ENCODE data around the gene CFAP61. TPM values are rescaled to one million over a fixed set of nuclear protein-coding genes. Genes with fewer than 3 reads are reported as not detected.
A peak's percentile ranks its signal among the peaks of the same experiment; 100 is the strongest.

Gene CFAP61
- total RNA-seq, 1 donor from 2014 or later: 0.26 TPM

- DNase-seq (ENCODE audit: low read depth) (no peak), FAIRE-seq (no peak)
- no peak for TF ChIP-seq CTCF (IDR thresholded peaks at IDR 0.05; ENCODE audit: insufficient read depth, low read length, severe bottlenecking)
- Histone ChIP-seq H3K4me3 (ENCODE audit: low read depth, low read length) (no peak overlapping the region), H3K36me3 (ENCODE audit: control insufficient read depth, insufficient read depth, low read length) (no peaks in the 10 kb centered on the region), H3K27me3 (ENCODE audit: control insufficient read depth, insufficient read depth, low read length) (no peaks in the 10 kb centered on the region)
Measured at GRCh38 chr20:20219016-20219415, 166.7 kb downstream of the CFAP61 start.

GRCh38 chr20:20220134-20220533 is 167.8 kb downstream of the CFAP61 start:
- Histone ChIP-seq H3K27me3 (ENCODE audit: control insufficient read depth, insufficient read depth, low read length) (no peaks in the 10 kb centered on the region), H3K36me3 (ENCODE audit: control insufficient read depth, insufficient read depth, low read length) (no peaks in the 10 kb centered on the region), H3K4me3 (ENCODE audit: low read depth, low read length) (no peak overlapping the region)
- FAIRE-seq (peak; percentile 23), DNase-seq (ENCODE audit: low read depth) (no peak)
- TF ChIP-seq CTCF (IDR thresholded peaks at IDR 0.05; ENCODE audit: insufficient read depth, low read length, severe bottlenecking): no peak

DNA sequence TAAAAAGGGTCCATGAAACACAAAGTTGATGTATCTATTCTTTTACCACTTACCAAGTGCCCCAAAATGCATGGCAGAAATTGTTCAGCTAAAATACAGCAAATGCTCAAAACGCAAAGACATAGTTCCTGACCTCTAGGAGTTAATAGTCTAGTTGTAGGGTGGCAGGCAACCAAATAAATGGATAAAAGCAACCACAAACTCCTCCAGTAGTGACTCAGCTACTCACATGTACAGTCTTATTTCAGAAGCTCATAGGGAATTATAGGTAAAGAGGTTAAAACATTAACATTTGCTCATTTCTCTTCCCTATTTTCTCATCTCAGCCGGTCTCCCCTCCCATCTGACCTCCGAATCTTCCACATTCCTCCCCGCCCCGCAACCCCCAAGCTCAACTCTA is 171.6 kb downstream of the CFAP61 start:
- TF ChIP-seq CTCF (IDR thresholded peaks at IDR 0.05; ENCODE audit: insufficient read depth, low read length, severe bottlenecking): no peak
- Histone ChIP-seq H3K36me3 (ENCODE audit: control insufficient read depth, insufficient read depth, low read length) (no peaks in the 10 kb centered on the region), H3K4me3 (ENCODE audit: low read depth, low read length) (no peak overlapping the region), H3K27me3 (ENCODE audit: control insufficient read depth, insufficient read depth, low read length) (no peaks in the 10 kb centered on the region)
- DNase-seq (ENCODE audit: low read depth) (no peak), FAIRE-seq (no peak)

DNA sequence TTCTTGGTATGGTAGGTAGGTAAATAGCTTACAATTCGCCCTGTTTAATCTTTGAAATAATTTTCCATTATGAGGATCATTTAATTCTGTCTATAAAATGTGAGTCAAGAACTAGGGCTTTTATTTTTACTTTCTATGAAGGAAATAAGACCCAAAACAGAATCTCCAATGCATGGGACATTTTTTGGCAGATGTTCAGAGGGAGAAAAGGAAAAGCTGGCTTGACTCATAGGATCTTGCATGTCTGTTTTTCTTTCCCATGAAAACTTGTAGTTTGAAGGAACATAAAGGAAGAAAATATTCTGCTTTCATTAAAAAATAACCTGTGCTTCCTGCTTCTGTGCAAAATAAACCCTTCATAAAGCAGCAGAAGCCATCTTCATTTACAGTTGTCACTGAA is 172.5 kb downstream of the CFAP61 start:
- FAIRE-seq (no peak), DNase-seq (ENCODE audit: low read depth) (no peak)
- Histone ChIP-seq H3K27me3 (ENCODE audit: control insufficient read depth, insufficient read depth, low read length) (no peaks in the 10 kb centered on the region), H3K4me3 (ENCODE audit: low read depth, low read length) (no peak overlapping the region), H3K36me3 (ENCODE audit: control insufficient read depth, insufficient read depth, low read length) (no peaks in the 10 kb centered on the region)
- TF ChIP-seq CTCF (IDR thresholded peaks at IDR 0.05; ENCODE audit: insufficient read depth, low read length, severe bottlenecking): no peak

- no peak for TF ChIP-seq CTCF (IDR thresholded peaks at IDR 0.05; ENCODE audit: insufficient read depth, low read length, severe bottlenecking)
- Histone ChIP-seq H3K36me3 (ENCODE audit: control insufficient read depth, insufficient read depth, low read length) (no peaks in the 10 kb centered on the region), H3K27me3 (ENCODE audit: control insufficient read depth, insufficient read depth, low read length) (no peaks in the 10 kb centered on the region), H3K4me3 (ENCODE audit: low read depth, low read length) (no peak overlapping the region)
- DNase-seq (ENCODE audit: low read depth) (no peak), FAIRE-seq (no peak)
Measured at GRCh38 chr20:20225325-20226043, 173.2 kb downstream of the CFAP61 start.

DNA sequence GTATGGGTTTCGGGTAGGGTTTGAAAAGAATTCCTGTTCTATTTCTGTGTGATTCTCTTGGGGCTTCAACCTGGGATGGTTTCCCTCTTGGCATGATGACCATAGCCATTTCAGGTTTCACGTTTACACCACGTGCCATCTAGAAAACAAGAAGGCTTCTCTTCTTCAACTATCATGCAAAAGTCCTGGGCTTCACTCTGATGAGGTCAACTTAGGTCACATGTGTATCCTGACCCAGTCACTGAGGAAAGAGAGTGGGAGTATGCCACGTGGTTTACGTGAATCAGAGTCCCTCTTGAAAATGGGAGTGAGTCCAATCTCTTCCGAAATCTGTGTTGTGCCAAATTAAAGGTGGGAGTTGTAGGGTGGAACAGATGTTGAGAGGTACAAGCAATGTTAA is 174.2 kb downstream of the CFAP61 start:
- no peak for TF ChIP-seq CTCF (IDR thresholded peaks at IDR 0.05; ENCODE audit: insufficient read depth, low read length, severe bottlenecking)
- DNase-seq (ENCODE audit: low read depth) (no peak), FAIRE-seq (no peak)
- Histone ChIP-seq H3K36me3 (ENCODE audit: control insufficient read depth, insufficient read depth, low read length) (no peaks in the 10 kb centered on the region), H3K27me3 (ENCODE audit: control insufficient read depth, insufficient read depth, low read length) (no peaks in the 10 kb centered on the region), H3K4me3 (ENCODE audit: low read depth, low read length) (no peak overlapping the region)

All from bronchial epithelial cell (primary cell).